CD14-positive monocyte (primary cell): ENCODE data around the gene TINCR. TPM values are rescaled to one million over a fixed set of nuclear protein-coding genes. Genes with fewer than 3 reads are reported as not detected.

Experiments
- DNase-seq, 3 donors: peaks; one replicate each; pipeline ENCODE4 v3.0.0-alpha.2; 2011 to 2022
- H2AFZ ChIP-seq: 2 replicates; pipeline ENCODE4 v1.6.0; 2012; ENCODE audit warnings: mild to moderate bottlenecking, low read depth, low read length, inconsistent platforms; ENCODE audit not compliant: insufficient read depth, poor library complexity, severe bottlenecking
- H3K27ac ChIP-seq, 2 donors: 1 replicate in 1 of 2; 2 replicates in 1 of 2; pipeline ENCODE4 v1.5.1; 2012 to 2013; ENCODE audit warnings: low read length in 2 of 2, control low read depth in 1 of 2, inconsistent platforms in 1 of 2, low read depth in 1 of 2, mild to moderate bottlenecking in 1 of 2
- H3K27me3 ChIP-seq, 2 donors: one replicate each; pipeline versions ENCODE4 v1.6.0 to v1.6.1; 2011 to 2013; ENCODE audit warnings: low read length in 2 of 2; ENCODE audit not compliant: control insufficient read depth in 2 of 2, insufficient read depth in 2 of 2
- H3K36me3 ChIP-seq, 2 donors: replicated peaks in 1 of 2; 1 replicate in 1 of 2; 2 replicates in 1 of 2; pipeline versions ENCODE4 v1.5.1 to v1.6.1; 2012 to 2013; ENCODE audit warnings: low read length in 2 of 2, control low read depth in 1 of 2, inconsistent platforms in 1 of 2, mild to moderate bottlenecking in 1 of 2; ENCODE audit not compliant: insufficient read depth in 2 of 2, control insufficient read depth in 1 of 2
- H3K4me1 ChIP-seq, 2 donors: 1 replicate in 1 of 2; 2 replicates in 1 of 2; pipeline versions ENCODE4 v1.5.1 to v1.6.1; 2012 to 2013; ENCODE audit warnings: low read length in 2 of 2, control low read depth in 1 of 2, inconsistent platforms in 1 of 2, mild to moderate bottlenecking in 1 of 2, moderate library complexity in 1 of 2; ENCODE audit not compliant: insufficient read depth in 2 of 2, control insufficient read depth in 1 of 2
- H3K4me2 ChIP-seq: replicated peaks from 2 replicates; pipeline ENCODE3; 2012; ENCODE audit warnings: low read length, moderate library complexity, mild to moderate bottlenecking; ENCODE audit not compliant: poor library complexity, severe bottlenecking; ENCODE audit errors: extremely low read depth
- H3K4me3 ChIP-seq, 3 experiments: fragments of 200-600 bp in 1 of 3; sonication (generic) in 1 of 3; replicated peaks in 1 of 3; 1 replicate in 2 of 3; 2 replicates in 1 of 3; pipeline ENCODE4 v1.5.1; 2011 to 2013; ENCODE audit warnings: low read length in 3 of 3, mild to moderate bottlenecking in 3 of 3, control low read depth in 2 of 3, low read depth in 2 of 3, inconsistent platforms in 1 of 3, moderate library complexity in 1 of 3
- H3K79me2 ChIP-seq: 2 replicates; pipeline ENCODE4 v1.6.0; 2012; ENCODE audit warnings: mild to moderate bottlenecking, control low read depth, inconsistent platforms, low read length, moderate library complexity; ENCODE audit not compliant: insufficient read depth
- H3K9ac ChIP-seq: 2 replicates; pipeline ENCODE4 v1.6.0; 2017; ENCODE audit warnings: low read length, mild to moderate bottlenecking; ENCODE audit not compliant: insufficient read depth, poor library complexity, severe bottlenecking
- H3K9me3 ChIP-seq, 2 donors: replicated peaks in 1 of 2; 1 replicate in 1 of 2; 2 replicates in 1 of 2; pipeline versions ENCODE4 v1.5.1 to v1.6.1; 2012 to 2013; ENCODE audit warnings: low read length in 2 of 2, control low read depth in 1 of 2; ENCODE audit not compliant: control insufficient read depth in 1 of 2, insufficient read depth in 1 of 2
- H4K20me1 ChIP-seq: 2 replicates; pipeline ENCODE4 v1.6.0; 2012; ENCODE audit warnings: mild to moderate bottlenecking, low read length, control low read depth, moderate library complexity; ENCODE audit not compliant: insufficient read depth
- H3K27ac Mint-ChIP-seq, 7 donors: one replicate each; pipeline ENCODE4 v1.8.0; 2020; ENCODE audit warnings: mild to moderate bottlenecking in 7 of 7, mixed read lengths in 7 of 7, moderate library complexity in 6 of 7, inconsistent platforms in 2 of 7
- H3K27me3 Mint-ChIP-seq, 3 donors: one replicate each; pipeline ENCODE4 v1.8.0; 2021 to 2022; ENCODE audit warnings: low read depth in 3 of 3, mild to moderate bottlenecking in 3 of 3, mixed read lengths in 3 of 3, moderate library complexity in 3 of 3, inconsistent platforms in 1 of 3
- H3K36me3 Mint-ChIP-seq, 2 donors: one replicate each; pipeline ENCODE4 v1.8.0; 2020; ENCODE audit warnings: mixed read lengths in 2 of 2, inconsistent platforms in 1 of 2, mild to moderate bottlenecking in 1 of 2
- H3K4me1 Mint-ChIP-seq: one replicate; pipeline ENCODE4 v1.8.0; 2020; ENCODE audit warnings: mild to moderate bottlenecking, mixed read lengths
- H3K4me3 Mint-ChIP-seq, 2 donors: one replicate each; pipeline ENCODE4 v1.8.0; 2020; ENCODE audit warnings: mild to moderate bottlenecking in 2 of 2, mixed read lengths in 2 of 2, moderate library complexity in 1 of 2
- H3K9me3 Mint-ChIP-seq, 7 donors: one replicate each; pipeline ENCODE4 v1.8.0; 2020 to 2022; ENCODE audit warnings: mixed read lengths in 7 of 7, mild to moderate bottlenecking in 6 of 7, moderate library complexity in 6 of 7, inconsistent platforms in 2 of 7
- WGBS: methylation state at CpG from one replicate; pipeline ENCODE4 v1.1.5; 2013; ENCODE audit warnings: missing lambda C conversion rate; ENCODE audit not compliant: insufficient coverage; 5-methylcytosine and 5-hydroxymethylcytosine counted together
- intact Hi-C, 2 donors: fragments of 100-400 bp; cut with micrococcal nuclease; formaldehyde crosslinking; loops; one replicate each; pipeline versions ENCODE4 v1.15.0 to v1.15.1; 2023
- polyA plus RNA-seq, 3 donors: library from polyadenylated mRNA; depleted of rRNA in 1 of 3; unstranded in 2 of 3; stranded (reverse) in 1 of 3; fragments of 300-500 nt in 2 of 3; fragments of >200 nt in 1 of 3; fragmentation: Illumina TruSeq in 2 of 3; gene quantifications; 1 replicate in 2 of 3; 2 replicates in 1 of 3; pipeline ENCODE4 v1.2.3, GENCODE V29; 2012 to 2021
- TF ChIP-seq, protein P1 (sequence below): fragments of 200-600 bp; IDR thresholded peaks from one replicate; pipeline ENCODE4 v1.8.0; 2022; ENCODE audit warnings: antibody characterized with exemption, mild to moderate bottlenecking

Gene TINCR
- polyA plus RNA-seq, 3 donors: 0.11 TPM; not detected in 2

GRCh38 chr19:5541456-5541855 lies 26.3 kb downstream of the TINCR start:
- Mint-ChIP-seq H3K27me3 (peaks cover 17 to 30% (median 25%) of the 10 kb centered on the region in 3 donors), H3K4me3 (no peak overlapping the region), H3K36me3 (no peaks in the 10 kb centered on the region), H3K4me1 (no peaks in the 10 kb centered on the region), H3K27ac (no peak overlapping the region), H3K9me3 (peaks cover 0 to 6% (median 0%) of the 10 kb centered on the region in 7 donors)
- H2AFZ ChIP-seq: no peak overlapping the region
- 97% methylated on average over 5 of the region's 7 CpGs for WGBS
- H3K27me3 ChIP-seq: peaks cover 2 to 6% of the 10 kb centered on the region in 2 donors
- H3K9me3 ChIP-seq: peaks cover 0 to under 1% of the 10 kb centered on the region in 2 donors
- TF ChIP-seq, protein P1, sequence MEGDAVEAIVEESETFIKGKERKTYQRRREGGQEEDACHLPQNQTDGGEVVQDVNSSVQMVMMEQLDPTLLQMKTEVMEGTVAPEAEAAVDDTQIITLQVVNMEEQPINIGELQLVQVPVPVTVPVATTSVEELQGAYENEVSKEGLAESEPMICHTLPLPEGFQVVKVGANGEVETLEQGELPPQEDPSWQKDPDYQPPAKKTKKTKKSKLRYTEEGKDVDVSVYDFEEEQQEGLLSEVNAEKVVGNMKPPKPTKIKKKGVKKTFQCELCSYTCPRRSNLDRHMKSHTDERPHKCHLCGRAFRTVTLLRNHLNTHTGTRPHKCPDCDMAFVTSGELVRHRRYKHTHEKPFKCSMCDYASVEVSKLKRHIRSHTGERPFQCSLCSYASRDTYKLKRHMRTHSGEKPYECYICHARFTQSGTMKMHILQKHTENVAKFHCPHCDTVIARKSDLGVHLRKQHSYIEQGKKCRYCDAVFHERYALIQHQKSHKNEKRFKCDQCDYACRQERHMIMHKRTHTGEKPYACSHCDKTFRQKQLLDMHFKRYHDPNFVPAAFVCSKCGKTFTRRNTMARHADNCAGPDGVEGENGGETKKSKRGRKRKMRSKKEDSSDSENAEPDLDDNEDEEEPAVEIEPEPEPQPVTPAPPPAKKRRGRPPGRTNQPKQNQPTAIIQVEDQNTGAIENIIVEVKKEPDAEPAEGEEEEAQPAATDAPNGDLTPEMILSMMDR: no peak
- H3K4me1 ChIP-seq: no peaks in the 10 kb centered on the region
- H3K4me2 ChIP-seq: no peak overlapping the region
- no peaks in the 10 kb centered on the region for H4K20me1 ChIP-seq
- no peak for DNase-seq
- no peak overlapping the region for H3K9ac ChIP-seq
- H3K36me3 ChIP-seq: no peaks in the 10 kb centered on the region
- H3K4me3 ChIP-seq: no peak overlapping the region
- intact Hi-C loops: no loop called here
- no peaks in the 10 kb centered on the region for H3K79me2 ChIP-seq
- no peak overlapping the region for H3K27ac ChIP-seq

GRCh38 chr19:5540208-5540607 lies 27.5 kb downstream of the TINCR start:
- H3K36me3 ChIP-seq: no peaks in the 10 kb centered on the region
- peaks cover 4 to 13% of the 10 kb centered on the region in 2 donors for H3K9me3 ChIP-seq
- H2AFZ ChIP-seq: no peak overlapping the region
- no peaks in the 10 kb centered on the region for H4K20me1 ChIP-seq
- H3K27ac ChIP-seq: no peak overlapping the region
- no peaks in the 10 kb centered on the region for H3K79me2 ChIP-seq
- 93% methylated on average over 8 of the region's 10 CpGs for WGBS
- H3K4me2 ChIP-seq: no peak overlapping the region
- TF ChIP-seq, protein P1: no peak
- intact Hi-C loops: no loop called here
- H3K4me1 Mint-ChIP-seq: no peaks in the 10 kb centered on the region
- no peak overlapping the region for H3K4me3 Mint-ChIP-seq
- peaks cover 22 to 34% (median 32%) of the 10 kb centered on the region in 3 donors for H3K27me3 Mint-ChIP-seq
- H3K9me3 Mint-ChIP-seq: peaks cover 7 to 15% (median 11%) of the 10 kb centered on the region in 7 donors
- H3K27ac Mint-ChIP-seq: no peak overlapping the region
- H3K4me3 ChIP-seq: no peak overlapping the region
- H3K4me1 ChIP-seq: no peaks in the 10 kb centered on the region
- peaks cover 4 to 13% of the 10 kb centered on the region in 2 donors for H3K27me3 ChIP-seq
- H3K9ac ChIP-seq: no peak overlapping the region
- H3K36me3 Mint-ChIP-seq: no peaks in the 10 kb centered on the region
- no peak for DNase-seq
